Measurements from ENCODE around the gene SLC28A1.

DNA sequence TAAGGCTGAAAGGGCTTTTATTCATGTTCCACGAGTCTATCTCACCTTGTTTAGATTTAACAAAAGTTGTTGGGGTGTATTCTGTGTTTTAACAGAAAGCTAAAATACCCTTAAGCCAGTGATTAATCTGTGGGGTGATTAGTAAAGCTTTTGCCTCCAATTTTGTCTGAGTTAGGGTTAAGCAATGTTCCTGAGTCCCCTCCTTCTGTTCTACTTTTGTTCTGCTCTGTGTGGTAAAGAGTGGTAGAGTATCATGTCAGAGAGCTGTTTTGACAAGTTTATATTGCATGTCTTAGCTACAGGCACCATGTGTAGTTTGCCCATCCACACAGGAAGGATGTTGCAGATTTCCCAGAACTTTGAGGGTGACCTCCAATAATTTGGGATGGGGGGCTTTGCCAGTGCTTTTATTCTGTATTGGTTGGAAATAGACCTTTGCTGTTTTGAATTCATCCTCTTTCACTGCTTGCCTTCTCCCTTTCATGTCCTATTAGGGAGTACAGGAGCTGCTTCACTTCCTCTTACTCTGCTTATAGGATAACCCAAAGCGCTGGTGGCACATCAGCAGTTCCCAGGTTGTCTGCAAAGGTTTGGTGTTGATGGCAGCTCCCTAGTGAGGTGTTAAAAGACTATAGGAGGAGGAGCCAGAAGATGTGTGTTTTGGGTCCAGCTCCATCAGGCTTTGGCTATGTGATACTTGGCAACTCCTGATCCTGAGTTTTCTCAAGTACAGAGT lies 104.6 kb downstream of the SLC28A1 start:
- no peak for TF ChIP-seq EZH2 (IDR thresholded peaks at IDR 0.05)
- no peak for TF ChIP-seq POLR2AphosphoS5 (IDR thresholded peaks at IDR 0.05; ENCODE audit: borderline replicate concordance, low read depth, low read length)

All from SK-N-MC (cell line).